IMR-90 (cell line): Measurements from ENCODE around the gene RPL36A. TPM values are rescaled to one million over a fixed set of nuclear protein-coding genes. Genes with fewer than 3 reads are reported as not detected.

Experiments used
- ATAC-seq: fragments of 200-7000 bp; cut with Tn5 transposase; 2 replicates; pipeline ENCODE4 v1.9.1; 2020; ENCODE audit warnings: low read depth, mild to moderate bottlenecking, moderate library complexity
- BruUV-seq: library from RNA; stranded (reverse); fragments of 400-500 nt; replicated peaks from 2 replicates; lab custom pipeline; 2021; lab: Mats Ljungman, UMichigan
- CTCF ChIA-PET: fragments of 300-600 bp; formaldehyde crosslinking; extraction: SDS; loops from one replicate; lab custom pipeline; 2021; ENCODE audit warnings: antibody characterized with exemption; lab: Yijun Ruan, JAX
- POLR2A ChIA-PET: fragments of 300-600 bp; sonication (Branson Sonifier 250); formaldehyde crosslinking; loops from one replicate; lab custom pipeline; 2022; ENCODE audit warnings: antibody characterized with exemption; ENCODE audit not compliant: unreplicated experiment; lab: Charles Lee
- DNase-seq: peaks from one replicate; pipeline ENCODE4 v3.0.0; 2013
- H2AFZ ChIP-seq: replicated peaks from 2 replicates; pipeline ENCODE3; 2013; ENCODE audit warnings: low read length, mild to moderate bottlenecking; ENCODE audit not compliant: poor library complexity
- H2AK5ac ChIP-seq: 2 replicates; pipeline ENCODE4 v1.6.1; 2013; ENCODE audit warnings: low read depth, low read length, inconsistent platforms
- H2AK9ac ChIP-seq: replicated peaks from 2 replicates; pipeline ENCODE3; 2013; ENCODE audit warnings: mild to moderate bottlenecking, low read depth, low read length, moderate library complexity; ENCODE audit not compliant: poor library complexity
- H2BK120ac ChIP-seq: 2 replicates; pipeline ENCODE4 v1.6.1; 2013; ENCODE audit warnings: low read depth, low read length, inconsistent platforms
- H2BK15ac ChIP-seq: 3 replicates; pipeline ENCODE4 v1.6.1; 2013; ENCODE audit warnings: low read depth, low read length, inconsistent platforms
- H2BK20ac ChIP-seq: 2 replicates; pipeline ENCODE4 v1.6.1; 2013; ENCODE audit warnings: low read depth, mild to moderate bottlenecking, inconsistent platforms, low read length, moderate library complexity
- H2BK5ac ChIP-seq: 2 replicates; pipeline ENCODE4 v1.6.1; 2013; ENCODE audit warnings: mild to moderate bottlenecking, low read depth, low read length, inconsistent platforms; ENCODE audit not compliant: poor library complexity, severe bottlenecking
- H3K14ac ChIP-seq: replicated peaks from 2 replicates; pipeline ENCODE4 v1.6.1; 2013; ENCODE audit warnings: low read depth, low read length, inconsistent platforms
- H3K18ac ChIP-seq: 2 replicates; pipeline ENCODE4 v1.6.1; 2013; ENCODE audit warnings: low read depth, low read length, control low read depth
- H3K23ac ChIP-seq: 2 replicates; pipeline ENCODE4 v1.6.1; 2013; ENCODE audit warnings: low read depth, low read length, inconsistent platforms
- H3K27ac ChIP-seq: 2 replicates; pipeline ENCODE4 v1.5.1; 2013; ENCODE audit warnings: mild to moderate bottlenecking, control low read depth, low read length; ENCODE audit not compliant: insufficient read depth
- H3K27me3 ChIP-seq: 2 replicates; pipeline ENCODE4 v1.6.1; 2013; ENCODE audit warnings: low read length; ENCODE audit not compliant: control insufficient read depth, insufficient read depth
- H3K36me3 ChIP-seq: 2 replicates; pipeline ENCODE4 v1.6.1; 2013; ENCODE audit warnings: low read length, mixed read lengths; ENCODE audit not compliant: control insufficient read depth, insufficient read depth
- H3K4ac ChIP-seq: 2 replicates; pipeline ENCODE4 v1.6.1; 2013; ENCODE audit warnings: low read depth, low read length, inconsistent platforms
- H3K4me1 ChIP-seq: 2 replicates; pipeline ENCODE4 v1.6.1; 2013; ENCODE audit warnings: low read length, mixed read lengths; ENCODE audit not compliant: control insufficient read depth, insufficient read depth
- H3K4me2 ChIP-seq: 2 replicates; pipeline ENCODE4 v1.6.1; 2013; ENCODE audit warnings: low read depth, mild to moderate bottlenecking, control low read depth, low read length, moderate library complexity
- H3K4me3 ChIP-seq: 2 replicates; pipeline ENCODE4 v1.5.1; 2013; ENCODE audit warnings: low read depth, mild to moderate bottlenecking, control low read depth, low read length, moderate library complexity; ENCODE audit not compliant: insufficient read depth
- H3K56ac ChIP-seq: 2 replicates; pipeline ENCODE4 v1.6.1; 2013; ENCODE audit warnings: low read length, inconsistent platforms; ENCODE audit not compliant: insufficient read depth; ENCODE audit errors: extremely low read depth
- H3K79me1 ChIP-seq, 2 experiments: 2 replicates each; pipeline ENCODE4 v1.6.1; 2013; ENCODE audit warnings: low read length in 2 of 2, inconsistent platforms in 1 of 2, low read depth in 1 of 2
- H3K9ac ChIP-seq: 2 replicates; pipeline ENCODE4 v1.6.1; 2013; ENCODE audit warnings: low read depth, low read length, control low read depth
- H3K9me1 ChIP-seq: 2 replicates; pipeline ENCODE4 v1.6.1; 2013; ENCODE audit warnings: low read length, inconsistent platforms; ENCODE audit not compliant: insufficient read depth
- H3K9me3 ChIP-seq: 2 replicates; pipeline ENCODE4 v1.6.1; 2013; ENCODE audit warnings: low read length; ENCODE audit not compliant: control insufficient read depth, insufficient read depth
- H4K20me1 ChIP-seq: 2 replicates; pipeline ENCODE4 v1.6.1; 2013; ENCODE audit warnings: low read length, inconsistent platforms; ENCODE audit not compliant: insufficient read depth
- H4K5ac ChIP-seq: 2 replicates; pipeline ENCODE4 v1.6.1; 2013; ENCODE audit warnings: mild to moderate bottlenecking, low read depth, low read length, control low read depth
- H4K8ac ChIP-seq, 2 experiments: 2 replicates each; pipeline ENCODE4 v1.6.1; 2013; ENCODE audit warnings: low read depth in 2 of 2, low read length in 2 of 2, control low read depth in 1 of 2, inconsistent platforms in 1 of 2
- H4K91ac ChIP-seq: 2 replicates; pipeline ENCODE4 v1.6.1; 2013; ENCODE audit warnings: low read depth, low read length, inconsistent platforms; ENCODE audit not compliant: insufficient read depth
- CEBPB ChIP-seq: IDR thresholded peaks from 2 replicates; pipeline ENCODE4 v1.6.1; 2012; ENCODE audit warnings: low read depth, low read length, improper control_type of control experiment
- CHD1 ChIP-seq: IDR thresholded peaks from 2 replicates; pipeline ENCODE4 v1.6.1; 2012; ENCODE audit warnings: low read depth, low read length, improper control_type of control experiment
- ELK1 ChIP-seq: fragments of 150-350 bp; IDR thresholded peaks from 2 replicates; pipeline ENCODE4 v1.6.1; 2016; ENCODE audit warnings: low read depth, mild to moderate bottlenecking, low read length, moderate library complexity, borderline replicate concordance
- FOS ChIP-seq: fragments of 150-350 bp; IDR thresholded peaks from 2 replicates; pipeline ENCODE4 v1.6.1; 2016; ENCODE audit warnings: low read depth, low read length
- MAFK ChIP-seq: IDR thresholded peaks from 2 replicates; pipeline ENCODE4 v1.6.1; 2012; ENCODE audit warnings: low read depth, low read length, improper control_type of control experiment
- MXI1 ChIP-seq: IDR thresholded peaks from 2 replicates; pipeline ENCODE4 v1.6.1; 2012; ENCODE audit warnings: low read depth, mild to moderate bottlenecking, low read length, moderate library complexity, borderline replicate concordance
- NFE2L2 ChIP-seq: fragments of 150-350 bp; IDR thresholded peaks from 2 replicates; pipeline ENCODE4 v1.6.1; 2016; ENCODE audit warnings: low read depth, mild to moderate bottlenecking, low read length
- POLR2A ChIP-seq: IDR thresholded peaks from 2 replicates; pipeline ENCODE4 v1.6.1; 2012; ENCODE audit warnings: mild to moderate bottlenecking, low read depth, low read length
- RAD21 ChIP-seq: IDR thresholded peaks from 2 replicates; pipeline ENCODE4 v1.6.1; 2012; ENCODE audit warnings: low read length, improper control_type of control experiment
- RFX5 ChIP-seq: IDR thresholded peaks from 2 replicates; pipeline ENCODE4 v1.8.0; 2012; ENCODE audit warnings: low read depth, mild to moderate bottlenecking, low read length, moderate library complexity
- WGBS, 2 experiments: methylation state at CpG; one replicate each; pipeline versions ENCODE4 v1.1.5 to v1.1.7; 2013; ENCODE audit warnings: missing lambda C conversion rate in 2 of 2; ENCODE audit not compliant: insufficient read length in 1 of 2; ENCODE audit errors: extremely low coverage in 2 of 2; 5-methylcytosine and 5-hydroxymethylcytosine counted together
- dilution Hi-C: fragments of 300-500 bp; cut with HindIII; formaldehyde crosslinking; loops from one replicate; pipeline ENCODE4 v1.14.3; 2018; ENCODE audit warnings: low sequenced_read_pairs; ENCODE audit not compliant: unreplicated experiment
- in situ Hi-C: fragments of 300-500 bp; cut with MboI; formaldehyde crosslinking; loops from 3 replicates; pipeline ENCODE4 v1.14.3; 2019; ENCODE audit warnings: low sequenced_read_pairs, inconsistent platforms, mixed read lengths
- intact Hi-C: fragments of 100-400 bp; cut with micrococcal nuclease; formaldehyde crosslinking; loops from 2 replicates; pipeline ENCODE4 v1.10.0; 2022
- polyA plus RNA-seq, 3 experiments: library from polyadenylated mRNA; depleted of rRNA; stranded (reverse); fragments of >200 nt; gene quantifications; 2 replicates each; pipeline ENCODE4 v1.2.3, GENCODE V29; 2012; ENCODE audit warnings: low replicate concordance in 1 of 3
- total RNA-seq: library from RNA; depleted of rRNA; stranded (reverse); fragments of >200 nt; gene quantifications from 2 replicates; pipeline ENCODE4 v1.2.3, GENCODE V29; 2012
- TF ChIP-seq, protein P1 (sequence below): conservative IDR thresholded peaks from 2 replicates; pipeline ENCODE4 v1.5.1; 2012; ENCODE audit warnings: mild to moderate bottlenecking, low read depth, low read length, improper control_type of control experiment

RPL36A gene
- total and polyA plus RNA-seq, 2 of the 4 experiments (the other 2 are of a cell fraction), result 677 to 2,412 TPM

- Histone ChIP-seq H3K14ac (no peak overlapping the region), H3K4ac (no peak overlapping the region), H3K4me3 (no peak overlapping the region), H2BK15ac (no peak overlapping the region), H3K18ac (no peak overlapping the region), H3K4me1 (no peaks in the 10 kb centered on the region), H3K23ac (no peak overlapping the region), H3K9me3 (no peaks in the 10 kb centered on the region), H3K4me2 (no peak overlapping the region), H4K8ac (no peak overlapping the region), H3K56ac (no peak overlapping the region), H2BK20ac (no peak overlapping the region), H4K91ac (no peak overlapping the region), H4K20me1 (no peaks in the 10 kb centered on the region), H3K9me1 (no peaks in the 10 kb centered on the region), H2BK5ac (no peak overlapping the region), H3K79me1 (no peaks in the 10 kb centered on the region), H2BK120ac (no peak overlapping the region), H4K5ac (no peak overlapping the region), H3K9ac (no peak overlapping the region), H2AFZ (no peak overlapping the region), H2AK9ac (no peak overlapping the region), H2AK5ac (no peak overlapping the region), H3K27me3 (peaks cover 3% of the 10 kb centered on the region), H3K36me3 (no peaks in the 10 kb centered on the region), H3K27ac (no peak overlapping the region)
- DNase-seq (no peak), ATAC-seq (no peak)
- POLR2A ChIA-PET, result no interaction called here
- in situ Hi-C loops (no loop called here), intact Hi-C loops (no loop called here), dilution Hi-C loops (no loop called here)
- no TSS peak for BruUV-seq
- CTCF ChIA-PET, result no interaction called here
- no CpG with 5 or more reads among the region's 1 CpG for WGBS, 2 experiments
- TF ChIP-seq, protein P1, sequence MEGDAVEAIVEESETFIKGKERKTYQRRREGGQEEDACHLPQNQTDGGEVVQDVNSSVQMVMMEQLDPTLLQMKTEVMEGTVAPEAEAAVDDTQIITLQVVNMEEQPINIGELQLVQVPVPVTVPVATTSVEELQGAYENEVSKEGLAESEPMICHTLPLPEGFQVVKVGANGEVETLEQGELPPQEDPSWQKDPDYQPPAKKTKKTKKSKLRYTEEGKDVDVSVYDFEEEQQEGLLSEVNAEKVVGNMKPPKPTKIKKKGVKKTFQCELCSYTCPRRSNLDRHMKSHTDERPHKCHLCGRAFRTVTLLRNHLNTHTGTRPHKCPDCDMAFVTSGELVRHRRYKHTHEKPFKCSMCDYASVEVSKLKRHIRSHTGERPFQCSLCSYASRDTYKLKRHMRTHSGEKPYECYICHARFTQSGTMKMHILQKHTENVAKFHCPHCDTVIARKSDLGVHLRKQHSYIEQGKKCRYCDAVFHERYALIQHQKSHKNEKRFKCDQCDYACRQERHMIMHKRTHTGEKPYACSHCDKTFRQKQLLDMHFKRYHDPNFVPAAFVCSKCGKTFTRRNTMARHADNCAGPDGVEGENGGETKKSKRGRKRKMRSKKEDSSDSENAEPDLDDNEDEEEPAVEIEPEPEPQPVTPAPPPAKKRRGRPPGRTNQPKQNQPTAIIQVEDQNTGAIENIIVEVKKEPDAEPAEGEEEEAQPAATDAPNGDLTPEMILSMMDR, result no peak
- TF ChIP-seq RFX5 (no peak), ELK1 (no peak), FOS (no peak), CHD1 (no peak), RAD21 (no peak), CEBPB (no peak), MAFK (no peak), NFE2L2 (no peak), MXI1 (no peak), POLR2A (no peak)
Measured at GRCh38 chrX:101377547-101377946, 13.3 kb upstream of the RPL36A start.
